ENCODE data around the gene LARGE1.

- no peak for TF ChIP-seq CTCF (IDR thresholded peaks at IDR 0.05; ENCODE audit: poor library complexity)
- TF ChIP-seq EZH2 (IDR thresholded peaks at IDR 0.05; ENCODE audit: borderline replicate concordance) = no peak
These were observed 344.1 kb downstream of the LARGE1 start for GRCh38 chr22:33576205-33576604.

Data from hepatocyte (in vitro differentiated cells).